Raji (cell line): Measurements from ENCODE around the gene OTUD3.

Experiments used
- POLR2A ChIP-seq: IDR thresholded peaks from 2 replicates; pipeline ENCODE4 v1.6.1; 2011; ENCODE audit warnings: low read depth, low read length, control low read depth; ENCODE audit not compliant: insufficient read depth

OTUD3 gene

GRCh38 chr1:19955534-19956170, 73.5 kb downstream of the OTUD3 start:
- no peak for TF ChIP-seq POLR2A

GRCh38 chr1:19957779-19958178, 75.6 kb downstream of the OTUD3 start:
- TF ChIP-seq POLR2A, result no peak

GRCh38 chr1:19960591-19960990, 78.4 kb downstream of the OTUD3 start:
- TF ChIP-seq POLR2A, result no peak
